ENCODE data around the gene LAMA2. TPM values are rescaled to one million over a fixed set of nuclear protein-coding genes. Genes with fewer than 3 reads are reported as not detected.

The LAMA2 gene
- total RNA-seq, 4 donors from 2014 or later, result 61.5 to 154 (median 103) TPM

GRCh38 chr6:129490521-129491255 is 607.8 kb downstream of the LAMA2 start:
- Histone ChIP-seq H3K4me3 (no peak overlapping the region), H3K9me3 (no peaks in the 10 kb centered on the region), H3K36me3 (no peaks in the 10 kb centered on the region), H3K4me1 (no peaks in the 10 kb centered on the region), H3K27ac (peak overlapping the region; percentile 83 to 85), H3K27me3 (no peaks in the 10 kb centered on the region)
- DNase-seq, result peak; percentile 27 to 49
- TF ChIP-seq, protein P1, sequence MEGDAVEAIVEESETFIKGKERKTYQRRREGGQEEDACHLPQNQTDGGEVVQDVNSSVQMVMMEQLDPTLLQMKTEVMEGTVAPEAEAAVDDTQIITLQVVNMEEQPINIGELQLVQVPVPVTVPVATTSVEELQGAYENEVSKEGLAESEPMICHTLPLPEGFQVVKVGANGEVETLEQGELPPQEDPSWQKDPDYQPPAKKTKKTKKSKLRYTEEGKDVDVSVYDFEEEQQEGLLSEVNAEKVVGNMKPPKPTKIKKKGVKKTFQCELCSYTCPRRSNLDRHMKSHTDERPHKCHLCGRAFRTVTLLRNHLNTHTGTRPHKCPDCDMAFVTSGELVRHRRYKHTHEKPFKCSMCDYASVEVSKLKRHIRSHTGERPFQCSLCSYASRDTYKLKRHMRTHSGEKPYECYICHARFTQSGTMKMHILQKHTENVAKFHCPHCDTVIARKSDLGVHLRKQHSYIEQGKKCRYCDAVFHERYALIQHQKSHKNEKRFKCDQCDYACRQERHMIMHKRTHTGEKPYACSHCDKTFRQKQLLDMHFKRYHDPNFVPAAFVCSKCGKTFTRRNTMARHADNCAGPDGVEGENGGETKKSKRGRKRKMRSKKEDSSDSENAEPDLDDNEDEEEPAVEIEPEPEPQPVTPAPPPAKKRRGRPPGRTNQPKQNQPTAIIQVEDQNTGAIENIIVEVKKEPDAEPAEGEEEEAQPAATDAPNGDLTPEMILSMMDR (IDR thresholded peaks at IDR 0.05), result no peak
- TF ChIP-seq POLR2A (IDR thresholded peaks at IDR 0.05), result peak in 1 of 2 donors; percentile 29
- intact Hi-C loops (cut with DNase I; ENCODE audit: low total_unique reads), result no loop called here

DNA sequence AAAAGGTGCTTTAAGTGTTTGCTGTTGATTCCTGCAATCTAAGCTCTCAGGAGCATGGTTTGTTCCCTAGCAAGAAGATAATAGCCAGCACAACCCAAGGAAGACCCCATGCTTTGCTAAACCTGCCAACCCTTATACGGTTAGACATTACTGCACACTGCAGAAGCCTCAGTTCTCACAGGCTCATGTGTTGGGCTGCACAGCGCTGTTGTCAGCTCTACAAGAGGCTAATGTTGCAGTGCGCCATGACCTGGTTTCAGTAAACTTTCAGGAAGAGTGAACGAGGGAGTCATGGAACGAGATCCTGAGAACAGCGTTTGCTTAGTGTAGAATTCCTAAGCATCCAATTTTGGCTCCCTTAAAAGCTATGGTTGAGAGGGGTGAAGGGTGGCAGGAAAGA is 608.5 kb downstream of the LAMA2 start:
- Histone ChIP-seq H3K27ac (peak overlapping the region; percentile 83 to 85), H3K4me3 (no peak overlapping the region), H3K9me3 (no peaks in the 10 kb centered on the region), H3K27me3 (no peaks in the 10 kb centered on the region), H3K4me1 (no peaks in the 10 kb centered on the region), H3K36me3 (no peaks in the 10 kb centered on the region)
- TF ChIP-seq POLR2A (IDR thresholded peaks at IDR 0.05), result no peak
- TF ChIP-seq, protein P1 (IDR thresholded peaks at IDR 0.05), result no peak
- intact Hi-C loops (cut with DNase I; ENCODE audit: low total_unique reads), result no loop called here
- no peak for DNase-seq

DNA sequence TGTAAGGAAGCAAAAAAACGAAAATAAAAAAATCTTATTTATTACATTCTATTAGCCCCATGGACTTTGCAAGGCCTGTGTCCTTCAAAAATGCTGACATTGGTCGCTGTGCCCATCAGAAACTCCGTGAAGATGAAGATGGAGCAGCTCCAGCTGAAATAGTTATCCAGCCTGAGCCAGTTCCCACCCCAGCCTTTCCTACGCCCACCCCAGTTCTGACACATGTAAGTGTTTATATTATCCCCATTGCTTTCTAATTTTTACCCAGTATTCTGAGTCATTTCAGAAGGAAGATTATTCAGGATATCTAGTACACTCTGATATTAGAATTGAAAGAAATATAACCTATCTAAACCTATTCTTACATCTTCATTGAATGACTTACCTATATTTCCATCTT is 609.3 kb downstream of the LAMA2 start:
- intact Hi-C loops (cut with DNase I; ENCODE audit: low total_unique reads), result no loop called here
- no peaks in the 10 kb centered on the region for H3K36me3 ChIP-seq
- no peak overlapping the region for H3K4me3 ChIP-seq
- DNase-seq, result no peak
- TF ChIP-seq, protein P1 (IDR thresholded peaks at IDR 0.05), result no peak
- TF ChIP-seq POLR2A (IDR thresholded peaks at IDR 0.05), result no peak
- no peaks in the 10 kb centered on the region for H3K27me3 ChIP-seq
- no peaks in the 10 kb centered on the region for H3K4me1 ChIP-seq
- H3K27ac ChIP-seq, result no peak overlapping the region
- H3K9me3 ChIP-seq, result no peaks in the 10 kb centered on the region

DNA sequence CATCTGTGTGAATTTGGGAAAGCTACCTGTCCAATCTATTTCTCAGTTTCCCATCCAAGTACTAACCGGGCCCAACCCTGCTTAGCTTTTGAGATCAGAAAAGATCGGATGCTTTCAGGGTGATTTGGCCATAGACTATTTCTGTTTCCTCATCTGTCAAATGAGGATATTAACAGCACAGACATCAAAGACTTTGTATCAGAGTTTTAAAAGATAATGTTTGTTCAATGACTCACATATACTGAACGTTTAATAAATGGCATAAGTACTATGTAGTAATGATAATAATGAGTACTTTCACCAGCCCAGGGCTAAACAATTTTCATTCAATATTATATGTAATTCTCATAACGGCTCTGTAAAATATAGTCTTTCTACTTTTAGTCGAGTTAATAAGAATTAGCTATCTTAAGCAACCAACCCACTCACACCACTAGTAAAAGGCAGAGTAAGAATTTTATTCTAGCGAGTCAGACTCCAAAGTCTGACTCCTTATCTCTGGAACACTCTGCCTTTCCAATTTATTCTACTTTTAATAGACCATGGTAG is 610.5 kb downstream of the LAMA2 start:
- Histone ChIP-seq H3K27ac (no peak overlapping the region), H3K27me3 (no peaks in the 10 kb centered on the region), H3K9me3 (no peaks in the 10 kb centered on the region), H3K4me1 (no peaks in the 10 kb centered on the region), H3K36me3 (no peaks in the 10 kb centered on the region), H3K4me3 (no peak overlapping the region)
- DNase-seq, result no peak
- TF ChIP-seq, protein P1 (IDR thresholded peaks at IDR 0.05), result no peak
- TF ChIP-seq POLR2A (IDR thresholded peaks at IDR 0.05), result no peak
- intact Hi-C loops (cut with DNase I; ENCODE audit: low total_unique reads), result no loop called here

GRCh38 chr6:129494099-129494498 is 611.2 kb downstream of the LAMA2 start:
- H3K27me3 ChIP-seq, result no peaks in the 10 kb centered on the region
- no peaks in the 10 kb centered on the region for H3K9me3 ChIP-seq
- H3K4me1 ChIP-seq, result no peaks in the 10 kb centered on the region
- H3K4me3 ChIP-seq, result no peak overlapping the region
- no peaks in the 10 kb centered on the region for H3K36me3 ChIP-seq
- no peak for DNase-seq
- H3K27ac ChIP-seq, result no peak overlapping the region
- no peak for TF ChIP-seq POLR2A (IDR thresholded peaks at IDR 0.05)
- TF ChIP-seq, protein P1 (IDR thresholded peaks at IDR 0.05), result no peak
- intact Hi-C loops (cut with DNase I; ENCODE audit: low total_unique reads), result no loop called here

All from uterus (tissue), 4 donors.